AG04449 (cell line): ENCODE data around the gene AIDA.
"Not testable (repeated sequence)": the region's sequence is repeated elsewhere in the genome, so short reads cannot be mapped to it uniquely, and the experiment has no call there.

ENCODE experiments used
- CTCF ChIA-PET: fragments of 350-600 bp; formaldehyde crosslinking; extraction: SDS; loops from one replicate; lab custom pipeline; 2021; ENCODE audit warnings: antibody characterized with exemption; lab: Yijun Ruan, JAX
- POLR2A ChIA-PET: fragments of 400-600, 350-600 bp; formaldehyde crosslinking; extraction: SDS; loops from one replicate; lab custom pipeline; 2020; ENCODE audit warnings: antibody characterized with exemption, inconsistent platforms; lab: Yijun Ruan, JAX
- DNase-seq: peaks from one replicate; pipeline ENCODE4 v3.0.0-alpha.2; 2010; ENCODE audit warnings: low read depth, low spot score
- H3K4me3 ChIP-seq: 2 replicates; pipeline ENCODE4 v1.5.1; 2011; ENCODE audit warnings: low read depth, mild to moderate bottlenecking, control low read depth, low read length
- TF ChIP-seq, protein P1 (sequence below): IDR thresholded peaks from one replicate; pipeline ENCODE4 v1.5.1; 2011; ENCODE audit warnings: mild to moderate bottlenecking, moderate library complexity, low read length, control low read depth, inconsistent platforms; ENCODE audit not compliant: insufficient read depth; ENCODE audit errors: missing control alignments

AIDA gene

GRCh38 chr1:222751255-222751654 lies 39.0 kb upstream of the AIDA start:
- CTCF ChIA-PET = interaction anchor here (1.2 to 4.5 kb wide), 6 partner anchors 9 to 339 kb away, joined by 4 to 20 read pairs (median 6); partner anchors contain the start of gene FAM177B
- DNase-seq = no peak
- POLR2A ChIA-PET = no interaction called here
- TF ChIP-seq, protein P1, sequence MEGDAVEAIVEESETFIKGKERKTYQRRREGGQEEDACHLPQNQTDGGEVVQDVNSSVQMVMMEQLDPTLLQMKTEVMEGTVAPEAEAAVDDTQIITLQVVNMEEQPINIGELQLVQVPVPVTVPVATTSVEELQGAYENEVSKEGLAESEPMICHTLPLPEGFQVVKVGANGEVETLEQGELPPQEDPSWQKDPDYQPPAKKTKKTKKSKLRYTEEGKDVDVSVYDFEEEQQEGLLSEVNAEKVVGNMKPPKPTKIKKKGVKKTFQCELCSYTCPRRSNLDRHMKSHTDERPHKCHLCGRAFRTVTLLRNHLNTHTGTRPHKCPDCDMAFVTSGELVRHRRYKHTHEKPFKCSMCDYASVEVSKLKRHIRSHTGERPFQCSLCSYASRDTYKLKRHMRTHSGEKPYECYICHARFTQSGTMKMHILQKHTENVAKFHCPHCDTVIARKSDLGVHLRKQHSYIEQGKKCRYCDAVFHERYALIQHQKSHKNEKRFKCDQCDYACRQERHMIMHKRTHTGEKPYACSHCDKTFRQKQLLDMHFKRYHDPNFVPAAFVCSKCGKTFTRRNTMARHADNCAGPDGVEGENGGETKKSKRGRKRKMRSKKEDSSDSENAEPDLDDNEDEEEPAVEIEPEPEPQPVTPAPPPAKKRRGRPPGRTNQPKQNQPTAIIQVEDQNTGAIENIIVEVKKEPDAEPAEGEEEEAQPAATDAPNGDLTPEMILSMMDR = no peak
- no peak overlapping the region for H3K4me3 ChIP-seq

DNA sequence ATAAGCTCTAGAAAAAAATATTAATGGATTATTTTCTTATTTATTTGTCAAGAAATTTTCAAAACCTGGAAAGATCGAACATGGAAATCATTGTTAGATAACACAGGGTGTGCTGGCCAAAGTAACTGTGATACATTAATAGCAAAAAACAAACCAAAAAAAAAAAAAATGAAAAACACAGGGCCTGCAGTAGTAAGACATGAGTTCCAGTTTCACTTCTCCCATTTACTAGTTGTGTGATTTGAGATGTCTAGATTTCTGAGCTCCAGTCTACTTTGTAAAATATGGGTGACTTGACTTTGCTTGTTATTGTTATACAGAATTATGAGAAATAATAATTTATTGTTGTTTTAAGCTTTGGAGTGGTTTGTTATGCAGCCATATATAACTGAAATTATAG lies 38.4 kb upstream of the AIDA start:
- ChIA-PET CTCF (interaction anchor here (1.2 to 4.5 kb wide), 6 partner anchors 8 to 339 kb away, joined by 4 to 20 read pairs (median 6); partner anchors contain the start of gene FAM177B), POLR2A (no interaction called here)
- TF ChIP-seq, protein P1 = no peak
- DNase-seq = no peak
- no peak overlapping the region for H3K4me3 ChIP-seq

GRCh38 chr1:222749927-222750326 lies 37.6 kb upstream of the AIDA start:
- ChIA-PET CTCF (interaction anchor here (1.8 to 4.5 kb wide), 4 partner anchors 11 to 340 kb away, joined by 6 to 20 read pairs (median 8); partner anchors contain the start of gene FAM177B), POLR2A (no interaction called here)
- no peak for DNase-seq
- TF ChIP-seq, protein P1 = no peak
- H3K4me3 ChIP-seq = no peak overlapping the region

DNA sequence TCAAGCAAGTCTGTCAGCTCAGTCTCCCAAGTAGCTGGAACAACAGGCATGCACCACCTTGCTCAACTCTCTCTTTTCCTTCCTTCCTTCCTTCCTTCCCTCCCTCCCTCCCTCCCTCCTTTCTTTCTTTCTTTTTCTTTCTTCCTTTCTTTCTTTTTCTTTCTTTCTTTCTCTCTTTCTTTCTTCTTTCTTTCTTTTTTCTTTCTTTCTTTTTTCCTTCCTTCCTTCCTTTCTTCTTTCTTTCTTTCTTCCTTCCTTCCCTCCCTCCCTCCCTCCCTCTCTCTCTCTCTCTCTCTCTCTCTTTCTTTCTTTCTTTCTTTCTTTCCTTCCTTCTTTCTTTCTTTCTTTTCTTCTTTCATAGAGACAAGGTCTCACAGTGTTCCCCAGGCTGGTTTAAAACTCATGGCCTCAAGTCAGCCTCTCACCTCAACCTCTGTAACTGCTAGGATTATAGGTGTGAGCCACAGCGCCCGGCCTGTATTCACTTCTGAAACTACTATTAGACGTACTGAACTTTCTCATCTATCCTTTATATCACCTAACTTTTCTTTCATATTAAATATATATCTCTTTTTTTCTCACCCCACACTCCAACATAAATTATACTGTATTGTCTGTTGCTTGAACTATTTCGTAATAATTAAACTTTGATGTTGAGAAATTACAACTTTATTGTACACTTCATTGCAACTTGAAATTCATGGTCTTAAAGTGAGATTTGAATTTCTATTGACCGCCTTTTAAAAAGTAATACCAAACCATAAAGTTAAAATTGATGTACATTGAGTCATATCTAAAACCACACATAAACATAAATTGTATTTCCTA lies 29.6 kb upstream of the AIDA start:
- POLR2A ChIA-PET = interaction anchor here (0.7 kb wide), 1 partner anchor 75 kb away, joined by 3 read pairs; no protein-coding TSS in a partner anchor
- CTCF ChIA-PET = interaction anchor here (1.2 to 3.3 kb wide), 3 partner anchors 9 to 348 kb away, joined by 6 to 17 read pairs (median 9); no protein-coding TSS in a partner anchor
- DNase-seq, H3K4me3 ChIP-seq: not testable (repeated sequence)

DNA sequence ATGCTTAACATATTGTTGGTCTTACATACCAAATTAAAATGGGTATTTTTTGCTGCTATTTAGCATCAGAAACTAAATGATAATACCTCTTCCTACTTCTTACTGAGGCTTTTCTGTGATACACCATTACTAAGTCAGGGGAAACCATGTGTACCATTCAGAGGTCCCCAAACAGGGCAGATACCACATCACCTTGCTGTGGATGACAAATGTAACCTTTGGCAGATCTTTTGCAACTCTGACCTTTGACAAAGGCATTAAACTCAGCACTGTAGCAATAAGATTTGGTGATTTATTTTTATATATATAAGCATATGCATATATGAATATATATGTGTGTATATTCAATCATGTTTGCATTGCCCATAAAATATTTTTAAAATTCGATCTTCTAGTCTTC lies 27.6 kb upstream of the AIDA start:
- CTCF ChIA-PET = interaction anchor here (0.8 to 1.9 kb wide), 8 partner anchors 11 to 390 kb away, joined by 3 to 27 read pairs (median 4); no protein-coding TSS in a partner anchor

GRCh38 chr1:222739465-222739864 lies 27.2 kb upstream of the AIDA start:
- POLR2A ChIA-PET = interaction anchor here (1.3 kb wide), 1 partner anchor 26 kb away, joined by 3 read pairs; no protein-coding TSS in a partner anchor
- DNase-seq = no peak

More for the DNA sequence above, 27.6 kb upstream of the AIDA start:
- POLR2A ChIA-PET = no interaction called here
- H3K4me3 ChIP-seq = no peak overlapping the region
- TF ChIP-seq, protein P1 = no peak
- DNase-seq = no peak

More at GRCh38 chr1:222739465-222739864, 27.2 kb upstream of the AIDA start:
- CTCF ChIA-PET = interaction anchor here (0.9 to 1.9 kb wide), 13 partner anchors 10 to 390 kb away, joined by 3 to 27 read pairs (median 4); no protein-coding TSS in a partner anchor
- TF ChIP-seq, protein P1 = no peak
- no peak overlapping the region for H3K4me3 ChIP-seq
